Measurements from ENCODE around the gene TNFRSF11A. TPM values are rescaled to one million over a fixed set of nuclear protein-coding genes. Genes with fewer than 3 reads are reported as not detected.

The TNFRSF11A gene
- total RNA-seq, 1 donor from 2014 or later: 0.42 TPM

GRCh38 chr18:62398291-62398690 is 73.2 kb downstream of the TNFRSF11A start:
- no peak overlapping the region for H3K4me3 ChIP-seq (ENCODE audit: low read depth, low read length)
- TF ChIP-seq CTCF (IDR thresholded peaks at IDR 0.05; ENCODE audit: insufficient read depth, low read length, poor library complexity, severe bottlenecking): no peak
- DNase-seq (ENCODE audit: low read depth): no peak
- no peaks in the 10 kb centered on the region for H3K27me3 ChIP-seq (ENCODE audit: control insufficient read depth, insufficient read depth, low read length)
- H3K36me3 ChIP-seq (ENCODE audit: control insufficient read depth, insufficient read depth, low read length): no peaks in the 10 kb centered on the region

- no peak overlapping the region for H3K4me3 ChIP-seq (ENCODE audit: low read depth, low read length)
- no peaks in the 10 kb centered on the region for H3K36me3 ChIP-seq (ENCODE audit: control insufficient read depth, insufficient read depth, low read length)
- no peak for DNase-seq (ENCODE audit: low read depth)
- no peaks in the 10 kb centered on the region for H3K27me3 ChIP-seq (ENCODE audit: control insufficient read depth, insufficient read depth, low read length)
- TF ChIP-seq CTCF (IDR thresholded peaks at IDR 0.05; ENCODE audit: insufficient read depth, low read length, poor library complexity, severe bottlenecking): no peak
Observed at GRCh38 chr18:62399276-62399675, 74.2 kb downstream of the TNFRSF11A start.

- H3K4me3 ChIP-seq (ENCODE audit: low read depth, low read length): no peak overlapping the region
- peak; percentile 44 for TF ChIP-seq CTCF (IDR thresholded peaks at IDR 0.05; ENCODE audit: insufficient read depth, low read length, poor library complexity, severe bottlenecking)
- H3K27me3 ChIP-seq (ENCODE audit: control insufficient read depth, insufficient read depth, low read length): no peaks in the 10 kb centered on the region
- no peaks in the 10 kb centered on the region for H3K36me3 ChIP-seq (ENCODE audit: control insufficient read depth, insufficient read depth, low read length)
- no peak for DNase-seq (ENCODE audit: low read depth)
Observed at GRCh38 chr18:62399781-62400308, 74.7 kb downstream of the TNFRSF11A start.

- no peak overlapping the region for H3K4me3 ChIP-seq (ENCODE audit: low read depth, low read length)
- no peaks in the 10 kb centered on the region for H3K36me3 ChIP-seq (ENCODE audit: control insufficient read depth, insufficient read depth, low read length)
- no peak for TF ChIP-seq CTCF (IDR thresholded peaks at IDR 0.05; ENCODE audit: insufficient read depth, low read length, poor library complexity, severe bottlenecking)
- no peaks in the 10 kb centered on the region for H3K27me3 ChIP-seq (ENCODE audit: control insufficient read depth, insufficient read depth, low read length)
- no peak for DNase-seq (ENCODE audit: low read depth)
Observed at GRCh38 chr18:62400916-62401315, 75.8 kb downstream of the TNFRSF11A start.

- H3K4me3 ChIP-seq (ENCODE audit: low read depth, low read length): no peak overlapping the region
- no peak for DNase-seq (ENCODE audit: low read depth)
- no peak for TF ChIP-seq CTCF (IDR thresholded peaks at IDR 0.05; ENCODE audit: insufficient read depth, low read length, poor library complexity, severe bottlenecking)
- H3K36me3 ChIP-seq (ENCODE audit: control insufficient read depth, insufficient read depth, low read length): no peaks in the 10 kb centered on the region
- H3K27me3 ChIP-seq (ENCODE audit: control insufficient read depth, insufficient read depth, low read length): no peaks in the 10 kb centered on the region
Observed at GRCh38 chr18:62402342-62402948, 77.3 kb downstream of the TNFRSF11A start.

- no peak for TF ChIP-seq CTCF (IDR thresholded peaks at IDR 0.05; ENCODE audit: insufficient read depth, low read length, poor library complexity, severe bottlenecking)
- H3K4me3 ChIP-seq (ENCODE audit: low read depth, low read length): no peak overlapping the region
- no peaks in the 10 kb centered on the region for H3K27me3 ChIP-seq (ENCODE audit: control insufficient read depth, insufficient read depth, low read length)
- H3K36me3 ChIP-seq (ENCODE audit: control insufficient read depth, insufficient read depth, low read length): no peaks in the 10 kb centered on the region
- no peak for DNase-seq (ENCODE audit: low read depth)
Observed at GRCh38 chr18:62403120-62403519, 78.0 kb downstream of the TNFRSF11A start.
